Peyer's patch (tissue), 4 donors: ENCODE measurements around the gene SLC7A4.

Experiments used
- CTCF ChIP-seq, 6 experiments: fragments of 450-650 bp in 4 of 6; fragments of 200-600 bp in 2 of 6; sonication (generic) in 1 of 6; IDR thresholded peaks; one replicate each; pipeline ENCODE4 v1.5.1; 2017 to 2019; ENCODE audit warnings: antibody characterized with exemption in 6 of 6, mild to moderate bottlenecking in 3 of 6, moderate library complexity in 1 of 6
- POLR2A ChIP-seq, 2 donors: fragments of 450-650 bp; IDR thresholded peaks; one replicate each; pipeline ENCODE4 v1.5.1; 2017; ENCODE audit warnings: antibody characterized with exemption in 2 of 2, mild to moderate bottlenecking in 2 of 2, moderate library complexity in 2 of 2

- TF ChIP-seq CTCF (IDR thresholded peaks at IDR 0.05) (no peak), POLR2A (IDR thresholded peaks at IDR 0.05) (no peak)
Observed at GRCh38 chr22:21055880-21056319, 23.5 kb upstream of the SLC7A4 start.
